ENCODE data around the gene RPP14.
"Not testable (repeated sequence)": the region's sequence is repeated elsewhere in the genome, so short reads cannot be mapped to it uniquely, and the experiment has no call there.

RPP14 gene

GRCh38 chr3:58305882-58306711 lies at the start of gene RPP14, which contains the start of gene HTD2:
Gene RPP14, plus strand, starts transcription at chr3:58306245. Its CDS starts 4,085 bp downstream, at chr3:58310330.
Gene HTD2, plus strand, starts transcription at chr3:58306520. Its CDS starts 11,094 bp downstream, at chr3:58317614.
- peak; percentile 97 to 99 (median 98) for DNase-seq (ENCODE audit: low read depth in 3 of 3)

- DNase-seq (ENCODE audit: low read depth in 3 of 3) = no peak
Measured at GRCh38 chr3:58256511-58256910, 49.5 kb upstream of the RPP14 start.

- no peak for DNase-seq (ENCODE audit: low read depth in 3 of 3)
Measured at GRCh38 chr3:58258392-58259055, 47.5 kb upstream of the RPP14 start.

- no peak for DNase-seq (ENCODE audit: low read depth in 3 of 3)
Measured at GRCh38 chr3:58260261-58260731, 45.7 kb upstream of the RPP14 start.

- no peak for DNase-seq (ENCODE audit: low read depth in 3 of 3)
Measured at GRCh38 chr3:58260733-58261132, 45.3 kb upstream of the RPP14 start.

- DNase-seq (ENCODE audit: low read depth in 3 of 3) = no peak
Measured at GRCh38 chr3:58261954-58262666, 43.9 kb upstream of the RPP14 start.

- no peak for DNase-seq (ENCODE audit: low read depth in 3 of 3)
Measured at GRCh38 chr3:58266577-58266976, 39.5 kb upstream of the RPP14 start.

GRCh38 chr3:58267543-58267942 lies 38.5 kb upstream of the RPP14 start:
- not testable (repeated sequence) for DNase-seq (ENCODE audit: low read depth in 3 of 3)

- DNase-seq (ENCODE audit: low read depth in 3 of 3) = no peak
Measured at GRCh38 chr3:58269356-58269755, 36.7 kb upstream of the RPP14 start.

- DNase-seq (ENCODE audit: low read depth in 3 of 3) = no peak
Measured at GRCh38 chr3:58270485-58270884, 35.6 kb upstream of the RPP14 start.

GRCh38 chr3:58271901-58272501 lies 34.0 kb upstream of the RPP14 start:
- no peak for DNase-seq (ENCODE audit: low read depth in 3 of 3)

- no peak for DNase-seq (ENCODE audit: low read depth in 3 of 3)
Measured at GRCh38 chr3:58272891-58273290, 33.2 kb upstream of the RPP14 start.

- not testable (repeated sequence) for DNase-seq (ENCODE audit: low read depth in 3 of 3)
Measured at GRCh38 chr3:58273362-58273761, 32.7 kb upstream of the RPP14 start.

- no peak for DNase-seq (ENCODE audit: low read depth in 3 of 3)
Measured at GRCh38 chr3:58274027-58274614, 31.9 kb upstream of the RPP14 start.

- DNase-seq (ENCODE audit: low read depth in 3 of 3) = no peak
Measured at GRCh38 chr3:58281069-58281468, 25.0 kb upstream of the RPP14 start.

- DNase-seq (ENCODE audit: low read depth in 3 of 3) = no peak
Measured at GRCh38 chr3:58285334-58285733, 20.7 kb upstream of the RPP14 start.

GRCh38 chr3:58287354-58287753 lies 18.7 kb upstream of the RPP14 start:
- DNase-seq (ENCODE audit: low read depth in 3 of 3) = no peak

- no peak for DNase-seq (ENCODE audit: low read depth in 3 of 3)
Measured at GRCh38 chr3:58288011-58288728, 17.9 kb upstream of the RPP14 start.

GRCh38 chr3:58288964-58289613 lies 17.0 kb upstream of the RPP14 start:
- DNase-seq (ENCODE audit: low read depth in 3 of 3) = not testable (repeated sequence)

GRCh38 chr3:58290446-58290845 lies 15.6 kb upstream of the RPP14 start:
- DNase-seq (ENCODE audit: low read depth in 3 of 3) = not testable (repeated sequence)

Data from stimulated activated CD4-positive, alpha-beta T cell treated with anti-CD3 and anti-CD28 coated beads, TNF-alpha, amount 100 ng/mL, for 48 hours (primary cell).